Measurements from ENCODE around the gene GSTT4. TPM values are rescaled to one million over a fixed set of nuclear protein-coding genes. Genes with fewer than 3 reads are reported as not detected.

Gene GSTT4
- total RNA-seq, 1 donor from 2014 or later = not detected

DNA sequence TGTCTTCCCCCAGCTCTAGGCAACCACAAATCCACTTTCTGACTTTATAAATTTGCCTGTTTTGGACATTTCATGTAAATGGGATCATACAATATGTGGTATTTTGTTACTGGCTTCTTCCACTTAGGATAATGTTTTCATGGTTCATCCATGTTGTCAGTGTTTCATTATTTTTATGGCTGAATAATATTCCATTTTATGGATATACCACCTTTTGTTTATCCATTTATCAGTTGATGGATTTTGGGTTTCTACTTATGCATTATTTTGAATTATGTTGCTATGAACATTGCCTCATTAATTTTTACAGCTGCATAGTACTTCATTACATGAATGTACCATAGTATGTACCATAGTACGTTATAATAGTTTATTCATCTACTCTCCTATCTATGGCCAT lies 10.9 kb upstream of the GSTT4 start:
- H3K36me3 Mint-ChIP-seq (ENCODE audit: insufficient read depth) = peaks cover 6% of the 10 kb centered on the region
- H3K9me3 Mint-ChIP-seq (ENCODE audit: low read depth) = no peaks in the 10 kb centered on the region
- no peak overlapping the region for H3K27ac Mint-ChIP-seq
- DNase-seq (ENCODE audit: low spot score, unreplicated experiment) = no peak
- TF ChIP-seq, protein P1, sequence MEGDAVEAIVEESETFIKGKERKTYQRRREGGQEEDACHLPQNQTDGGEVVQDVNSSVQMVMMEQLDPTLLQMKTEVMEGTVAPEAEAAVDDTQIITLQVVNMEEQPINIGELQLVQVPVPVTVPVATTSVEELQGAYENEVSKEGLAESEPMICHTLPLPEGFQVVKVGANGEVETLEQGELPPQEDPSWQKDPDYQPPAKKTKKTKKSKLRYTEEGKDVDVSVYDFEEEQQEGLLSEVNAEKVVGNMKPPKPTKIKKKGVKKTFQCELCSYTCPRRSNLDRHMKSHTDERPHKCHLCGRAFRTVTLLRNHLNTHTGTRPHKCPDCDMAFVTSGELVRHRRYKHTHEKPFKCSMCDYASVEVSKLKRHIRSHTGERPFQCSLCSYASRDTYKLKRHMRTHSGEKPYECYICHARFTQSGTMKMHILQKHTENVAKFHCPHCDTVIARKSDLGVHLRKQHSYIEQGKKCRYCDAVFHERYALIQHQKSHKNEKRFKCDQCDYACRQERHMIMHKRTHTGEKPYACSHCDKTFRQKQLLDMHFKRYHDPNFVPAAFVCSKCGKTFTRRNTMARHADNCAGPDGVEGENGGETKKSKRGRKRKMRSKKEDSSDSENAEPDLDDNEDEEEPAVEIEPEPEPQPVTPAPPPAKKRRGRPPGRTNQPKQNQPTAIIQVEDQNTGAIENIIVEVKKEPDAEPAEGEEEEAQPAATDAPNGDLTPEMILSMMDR (IDR thresholded peaks at IDR 0.05; ENCODE audit: unreplicated experiment) = no peak
- no peak overlapping the region for H3K4me3 Mint-ChIP-seq (ENCODE audit: low read depth)
- peaks cover 10% of the 10 kb centered on the region for H3K4me1 Mint-ChIP-seq (ENCODE audit: low read depth)
- H3K27me3 Mint-ChIP-seq = no peaks in the 10 kb centered on the region

DNA sequence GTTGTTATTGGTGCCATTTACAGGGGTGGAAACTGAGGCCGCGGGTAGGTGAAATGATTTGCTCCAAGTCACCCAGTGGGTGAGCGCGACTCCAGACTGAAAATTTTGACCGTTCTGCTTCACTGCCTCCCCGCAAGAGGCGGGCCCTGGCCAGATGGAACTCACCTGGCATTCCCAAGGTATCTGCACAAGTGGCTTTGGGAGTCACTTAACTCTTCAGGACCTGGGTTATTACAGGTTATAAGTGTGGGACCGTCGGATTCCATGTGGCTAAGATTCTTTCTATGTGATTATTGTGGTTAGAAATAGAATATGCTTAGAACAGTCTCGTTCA lies 6.4 kb upstream of the GSTT4 start:
- Mint-ChIP-seq H3K27ac (peak overlapping the region; percentile 96), H3K27me3 (peaks cover 1% of the 10 kb centered on the region), H3K9me3 (ENCODE audit: low read depth) (peaks cover 4% of the 10 kb centered on the region), H3K4me1 (ENCODE audit: low read depth) (peaks cover 22% of the 10 kb centered on the region), H3K4me3 (ENCODE audit: low read depth) (peak overlapping the region; percentile 87), H3K36me3 (ENCODE audit: insufficient read depth) (no peaks in the 10 kb centered on the region)
- DNase-seq (ENCODE audit: low spot score, unreplicated experiment) = no peak
- TF ChIP-seq, protein P1 (IDR thresholded peaks at IDR 0.05; ENCODE audit: unreplicated experiment) = no peak

DNA sequence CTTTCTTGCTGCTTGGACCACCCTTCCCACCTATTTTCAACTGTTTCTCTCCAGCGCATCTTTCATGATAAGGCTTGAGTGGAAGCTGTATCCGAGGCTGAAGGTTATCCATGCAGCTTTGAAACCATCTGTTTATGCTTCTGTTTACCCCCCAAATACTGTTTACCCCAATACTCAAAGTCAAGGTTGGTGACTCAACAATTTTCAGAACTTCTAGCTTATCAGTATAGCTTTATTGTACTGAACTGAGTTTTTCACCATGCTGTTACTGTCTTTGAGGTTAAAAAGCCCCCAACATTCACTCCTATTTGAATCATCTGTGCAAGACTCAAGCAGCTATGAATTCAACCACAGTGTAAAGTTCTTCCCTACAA lies 4.8 kb upstream of the GSTT4 start:
- TF ChIP-seq, protein P1 (IDR thresholded peaks at IDR 0.05; ENCODE audit: unreplicated experiment) = no peak
- H3K36me3 Mint-ChIP-seq (ENCODE audit: insufficient read depth) = no peaks in the 10 kb centered on the region
- peak overlapping the region; percentile 22 for H3K27ac Mint-ChIP-seq
- DNase-seq (ENCODE audit: low spot score, unreplicated experiment) = no peak
- peak overlapping the region; percentile 52 for H3K4me3 Mint-ChIP-seq (ENCODE audit: low read depth)
- H3K27me3 Mint-ChIP-seq = peaks cover 3% of the 10 kb centered on the region
- H3K4me1 Mint-ChIP-seq (ENCODE audit: low read depth) = peaks cover 22% of the 10 kb centered on the region
- H3K9me3 Mint-ChIP-seq (ENCODE audit: low read depth) = peaks cover 4% of the 10 kb centered on the region

DNA sequence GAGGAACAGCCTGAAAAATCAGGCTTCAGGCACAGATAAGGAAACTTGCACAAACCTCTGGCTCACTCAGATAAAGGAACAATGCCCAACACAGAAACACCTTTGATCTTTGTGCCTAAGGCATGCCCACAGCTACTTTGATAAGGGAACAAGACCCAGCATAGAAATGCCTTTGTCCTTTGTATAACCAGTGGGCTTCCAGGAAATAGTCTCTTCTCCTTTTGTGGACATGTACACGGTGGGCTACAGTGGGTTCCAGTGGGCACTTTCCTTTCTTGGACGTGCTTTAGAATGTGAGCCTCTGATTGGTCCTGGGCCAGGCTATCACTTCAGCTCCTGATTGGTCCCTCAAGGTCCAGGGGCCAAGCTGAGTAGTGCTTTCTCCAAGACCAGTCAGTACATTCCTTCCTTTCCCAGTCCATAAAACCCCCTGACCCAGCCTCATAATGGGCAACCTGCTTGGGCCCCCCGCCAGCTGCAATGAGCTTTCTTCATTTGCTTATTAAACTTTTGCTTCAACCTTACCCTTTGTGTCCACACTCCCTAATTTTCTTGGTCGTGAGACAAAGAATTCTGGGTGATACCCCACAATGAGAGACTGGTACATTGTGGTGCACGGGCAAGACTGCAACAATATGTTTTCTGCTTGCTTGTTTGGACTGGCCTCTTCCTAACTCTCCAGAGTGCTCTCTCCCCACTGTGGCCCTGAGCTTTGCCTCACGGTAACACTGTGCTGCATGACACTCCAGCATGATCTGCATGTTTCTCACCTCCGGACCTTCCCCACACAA lies 4.2 kb upstream of the GSTT4 start:
- peaks cover 22% of the 10 kb centered on the region for H3K4me1 Mint-ChIP-seq (ENCODE audit: low read depth)
- no peak for DNase-seq (ENCODE audit: low spot score, unreplicated experiment)
- H3K27ac Mint-ChIP-seq = peak overlapping the region; percentile 10
- peak overlapping the region; percentile 52 for H3K4me3 Mint-ChIP-seq (ENCODE audit: low read depth)
- TF ChIP-seq, protein P1 (IDR thresholded peaks at IDR 0.05; ENCODE audit: unreplicated experiment) = no peak
- H3K27me3 Mint-ChIP-seq = peaks cover 3% of the 10 kb centered on the region
- no peaks in the 10 kb centered on the region for H3K36me3 Mint-ChIP-seq (ENCODE audit: insufficient read depth)
- H3K9me3 Mint-ChIP-seq (ENCODE audit: low read depth) = peaks cover 4% of the 10 kb centered on the region

DNA sequence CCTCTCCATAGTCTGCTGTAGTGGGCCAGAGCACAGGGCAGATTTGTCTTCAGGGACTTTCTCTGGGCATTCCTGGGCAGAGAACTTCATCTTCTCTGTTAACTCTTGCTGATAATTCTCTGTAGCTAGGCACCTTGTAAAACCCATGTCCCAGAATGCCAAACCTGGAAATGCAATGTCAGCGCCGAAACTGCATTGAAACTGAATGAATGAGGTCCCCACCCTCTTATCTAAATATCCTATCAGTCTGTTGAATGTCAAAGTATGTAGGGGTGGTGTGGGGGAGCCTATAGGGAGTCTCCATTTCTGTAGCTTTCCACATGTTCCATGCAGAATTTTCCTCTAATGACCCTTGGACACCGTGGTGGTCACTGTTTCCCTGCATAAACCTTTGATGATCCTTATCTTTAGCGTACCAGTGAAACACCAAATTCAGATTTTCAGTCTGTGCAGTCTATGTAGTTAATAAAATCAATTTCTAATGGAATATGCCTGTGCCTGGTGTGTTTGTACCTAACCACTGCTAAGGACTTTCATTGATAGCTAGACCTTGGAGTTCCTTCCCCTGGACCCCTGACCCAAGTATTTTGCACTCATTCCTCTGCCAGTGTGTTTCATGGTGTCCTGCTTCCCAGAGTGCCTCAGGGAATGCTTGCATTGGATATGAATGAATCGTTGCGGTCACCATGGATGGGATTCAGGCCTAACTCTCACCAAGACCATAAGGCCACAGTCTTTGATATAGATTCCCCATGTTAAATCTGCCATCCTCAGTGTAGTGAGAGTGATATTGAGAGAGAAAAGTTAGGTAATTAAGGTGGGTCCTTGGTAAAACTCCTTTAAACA lies 3.4 kb upstream of the GSTT4 start:
- TF ChIP-seq, protein P1 (IDR thresholded peaks at IDR 0.05; ENCODE audit: unreplicated experiment) = no peak
- peaks cover 21% of the 10 kb centered on the region for H3K4me1 Mint-ChIP-seq (ENCODE audit: low read depth)
- DNase-seq (ENCODE audit: low spot score, unreplicated experiment) = no peak
- H3K9me3 Mint-ChIP-seq (ENCODE audit: low read depth) = peaks cover 4% of the 10 kb centered on the region
- H3K4me3 Mint-ChIP-seq (ENCODE audit: low read depth) = no peak overlapping the region
- H3K27me3 Mint-ChIP-seq = peaks cover 3% of the 10 kb centered on the region
- H3K36me3 Mint-ChIP-seq (ENCODE audit: insufficient read depth) = no peaks in the 10 kb centered on the region
- H3K27ac Mint-ChIP-seq = peak overlapping the region; percentile 10
